ENCODE measurements around the gene THBS3. TPM values are rescaled to one million over a fixed set of nuclear protein-coding genes. Genes with fewer than 3 reads are reported as not detected.

The THBS3 gene
- total and polyA plus RNA-seq, 9 of the 15 experiments (the other 6 are each of a cell fraction or from before 2014, with no cell fraction given): 0.59 to 8.3 (median 3.2) TPM

GRCh38 chr1:155226910-155227260 is 19.2 kb upstream of the THBS3 start (continued):
- peak; percentile 55; the same call in 1 of the 2 replicates for TF ChIP-seq TFAP4 (CRISPR knock-in tag; IDR thresholded peaks at IDR 0.05; ENCODE audit: borderline replicate concordance)
- no peak for TF ChIP-seq ZNF174 (CRISPR knock-in tag; IDR thresholded peaks at IDR 0.05)
- no peak for TF ChIP-seq GMEB1 (CRISPR knock-in tag; IDR thresholded peaks at IDR 0.05)
- TF ChIP-seq ERF (CRISPR knock-in tag; IDR thresholded peaks at IDR 0.05): no peak
- TF ChIP-seq TEAD4 (IDR thresholded peaks at IDR 0.05; ENCODE audit: low read length): no peak
- TF ChIP-seq TEAD4 (CRISPR knock-in tag; IDR thresholded peaks at IDR 0.05; ENCODE audit: borderline replicate concordance): no peak
- TF ChIP-seq WHSC1 (IDR thresholded peaks at IDR 0.05; ENCODE audit: low read length): no peak
- 0 out of 2 replicates have a peak, but pooled peaks have one; percentile 42 for TF ChIP-seq ARID4B (CRISPR knock-in tag; IDR thresholded peaks at IDR 0.05)
- TF ChIP-seq STAG1 (CRISPR knock-in tag; IDR thresholded peaks at IDR 0.05; ENCODE audit: borderline replicate concordance): no peak
- TF ChIP-seq THAP12 (CRISPR knock-in tag; IDR thresholded peaks at IDR 0.05): no peak
- no peak for TF ChIP-seq PURB (CRISPR knock-in tag; IDR thresholded peaks at IDR 0.05; ENCODE audit: low read depth)
- TF ChIP-seq PPARD (CRISPR knock-in tag; IDR thresholded peaks at IDR 0.05): no peak
- TF ChIP-seq ZFX (CRISPR knock-in tag; IDR thresholded peaks at IDR 0.05): no peak
- TF ChIP-seq MYBL2 (IDR thresholded peaks at IDR 0.05; ENCODE audit: low read depth): no peak
- TF ChIP-seq MYBL2 (CRISPR knock-in tag; IDR thresholded peaks at IDR 0.05; ENCODE audit: borderline replicate concordance): no peak
- TF ChIP-seq HMGN3 (IDR thresholded peaks at IDR 0.05; ENCODE audit: borderline replicate concordance, extremely low read depth, insufficient read length, low read depth, low read length): no peak
- TF ChIP-seq CHD4 (IDR thresholded peaks at IDR 0.05; ENCODE audit: insufficient read depth, insufficient replicate concordance, low read depth, low read length, poor library complexity, severe bottlenecking): no peak
- TF ChIP-seq ELF2 (CRISPR knock-in tag; IDR thresholded peaks at IDR 0.05): no peak
- TF ChIP-seq ZNF695 (CRISPR knock-in tag; IDR thresholded peaks at IDR 0.05): no peak
- TF ChIP-seq RBM34 (IDR thresholded peaks at IDR 0.05; ENCODE audit: borderline replicate concordance, insufficient read depth, low read length): no peak
- TF ChIP-seq STAT5B (CRISPR knock-in tag; IDR thresholded peaks at IDR 0.05): no peak
